Measurements from ENCODE around the gene TTC39A. TPM values are rescaled to one million over a fixed set of nuclear protein-coding genes. Genes with fewer than 3 reads are reported as not detected.

Gene TTC39A
- polyA plus RNA-seq, 2 of the 4 experiments (the other 2 are of a cell fraction), result 1.4 to 6.2 TPM

DNA sequence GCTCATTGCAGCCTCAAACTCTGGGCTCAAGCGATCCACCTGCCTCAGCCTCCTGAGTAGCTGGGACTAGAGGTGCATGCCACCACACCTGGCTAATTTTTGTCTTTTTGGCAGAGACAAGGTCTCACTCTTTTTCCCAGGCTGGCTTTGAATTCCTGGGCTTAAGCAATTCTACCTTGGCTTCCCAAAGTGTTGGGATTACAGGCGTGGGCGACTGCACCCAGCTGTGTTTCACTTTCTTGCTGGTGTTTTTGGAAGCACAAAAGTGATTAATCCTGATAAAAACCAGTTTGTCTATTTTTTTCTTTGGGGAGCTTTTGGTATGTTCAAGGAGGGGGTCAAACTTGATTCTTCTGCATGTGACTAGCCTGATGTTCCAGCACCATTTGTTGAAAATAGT lies 75.0 kb downstream of the TTC39A start:
- Histone ChIP-seq H3K4me3 (no peak overlapping the region), H3K4me1 (no peaks in the 10 kb centered on the region), H3K27ac (no peak overlapping the region), H3K4me2 (no peak overlapping the region), H3K9me3 (no peaks in the 10 kb centered on the region)
- FAIRE-seq, result no peak
- WGBS (ENCODE audit: missing lambda C conversion rate), result 83% methylated on average over 3 of the region's 3 CpGs
- ChIA-PET CTCF (interaction anchor here (1.3 to 1.9 kb wide), 2 partner anchors 63 to 66 kb away, joined by 4 to 6 read pairs; no protein-coding TSS in a partner anchor), POLR2A (no interaction called here)
- no peak for DNase-seq (ENCODE audit: low read depth in 1 of 2, low spot score in 1 of 2)
- TF ChIP-seq KDM1A (IDR thresholded peaks at IDR 0.05; ENCODE audit: low read depth) (no peak), ZSCAN20 (CRISPR knock-in tag; IDR thresholded peaks at IDR 0.05) (no peak), FOXS1 (CRISPR knock-in tag; IDR thresholded peaks at IDR 0.05) (no peak), CTCF (IDR thresholded peaks at IDR 0.05) (no peak), USF2 (IDR thresholded peaks at IDR 0.05) (no peak), JUN (IDR thresholded peaks at IDR 0.05) (no peak), HES2 (IDR thresholded peaks at IDR 0.05) (no peak), CBX8 (IDR thresholded peaks at IDR 0.05) (no peak), BHLHE40 (IDR thresholded peaks at IDR 0.05; ENCODE audit: low read depth, low read length) (no peak), TFCP2L1 (CRISPR knock-in tag; IDR thresholded peaks at IDR 0.05) (no peak), RFX5 (IDR thresholded peaks at IDR 0.05) (no peak), MAZ (IDR thresholded peaks at IDR 0.05; ENCODE audit: borderline replicate concordance, low read depth, low read length) (no peak), RAD21 (conservative IDR thresholded peaks at IDR 0.05 in 1 of 2, IDR thresholded peaks at IDR 0.05 in 1 of 2) (no peak), HEYL (CRISPR knock-in tag; IDR thresholded peaks at IDR 0.05) (no peak)
- ATAC-seq, result no peak

- no peak for ATAC-seq
- Histone ChIP-seq H3K4me2 (no peak overlapping the region), H3K27ac (no peak overlapping the region), H3K9me3 (no peaks in the 10 kb centered on the region), H3K4me3 (no peak overlapping the region), H3K4me1 (0 out of 3 replicates have a peak, but pooled peaks cover 3% of the 10 kb centered on the region)
- WGBS (ENCODE audit: missing lambda C conversion rate), result 82% methylated on average over 5 of the region's 5 CpGs
- no peak for FAIRE-seq
- POLR2A ChIA-PET, result no interaction called here
- DNase-seq (ENCODE audit: low read depth in 1 of 2, low spot score in 1 of 2), result no peak
- CTCF ChIA-PET, result no interaction called here
- TF ChIP-seq PHF8 (IDR thresholded peaks at IDR 0.05; ENCODE audit: borderline replicate concordance, low read depth), result no peak
- no peak for TF ChIP-seq JUNB (IDR thresholded peaks at IDR 0.05)
- no peak for TF ChIP-seq SMC3 (IDR thresholded peaks at IDR 0.05)
- no peak for TF ChIP-seq EHF (CRISPR knock-in tag; IDR thresholded peaks at IDR 0.05)
- TF ChIP-seq REST (IDR thresholded peaks at IDR 0.05), result no peak
- TF ChIP-seq BHLHE40 (IDR thresholded peaks at IDR 0.05; ENCODE audit: low read depth, low read length), result no peak
- no peak for TF ChIP-seq NFE2L2 (conservative IDR thresholded peaks at IDR 0.05; ENCODE audit: low read length)
- no peak for TF ChIP-seq HOXB5 (CRISPR knock-in tag; IDR thresholded peaks at IDR 0.05)
These were observed 76.7 kb downstream of the TTC39A start for GRCh38 chr1:51253691-51254090.
